ENCODE measurements around the gene IGHMBP2. TPM values are rescaled to one million over a fixed set of nuclear protein-coding genes. Genes with fewer than 3 reads are reported as not detected.

Gene IGHMBP2
- polyA plus RNA-seq, 1 donor, result 19.9 TPM

- no peaks in the 10 kb centered on the region for H3K9me3 ChIP-seq (ENCODE audit: control insufficient read depth, low read depth, low read length)
- H3K27me3 ChIP-seq (ENCODE audit: control insufficient read depth, insufficient read depth, low read length), result no peaks in the 10 kb centered on the region
- H3K27ac ChIP-seq (ENCODE audit: low read length), result no peak overlapping the region
- H3K4me1 ChIP-seq (ENCODE audit: control insufficient read depth, insufficient read depth, low read length), result peaks cover 3% of the 10 kb centered on the region
- peak in 1 of 2 donors; percentile 27 for DNase-seq
- no CpG with 5 or more reads among the region's 18 CpGs for WGBS (ENCODE audit: insufficient coverage, low lambda C conversion rate)
- H3K36me3 ChIP-seq (ENCODE audit: control insufficient read depth, insufficient read depth, low read length), result peaks cover 36% of the 10 kb centered on the region
- H3K4me3 ChIP-seq (ENCODE audit: low read length), result no peak overlapping the region
These were observed 13.7 kb upstream of the IGHMBP2 start for GRCh38 chr11:68889948-68890446.

- WGBS (ENCODE audit: insufficient coverage, low lambda C conversion rate), result no CpG with 5 or more reads among the region's 17 CpGs
- peak in 1 of 2 donors; percentile 30 for DNase-seq
- Histone ChIP-seq H3K27ac (ENCODE audit: low read length) (peak overlapping the region; percentile 23), H3K36me3 (ENCODE audit: control insufficient read depth, insufficient read depth, low read length) (peaks cover 39% of the 10 kb centered on the region), H3K4me3 (ENCODE audit: low read length) (no peak overlapping the region), H3K27me3 (ENCODE audit: control insufficient read depth, insufficient read depth, low read length) (no peaks in the 10 kb centered on the region), H3K9me3 (ENCODE audit: control insufficient read depth, low read depth, low read length) (no peaks in the 10 kb centered on the region), H3K4me1 (ENCODE audit: control insufficient read depth, insufficient read depth, low read length) (peaks cover 3% of the 10 kb centered on the region)
These were observed 13.0 kb upstream of the IGHMBP2 start for GRCh38 chr11:68890490-68891231.

- H3K27ac ChIP-seq (ENCODE audit: low read length), result no peak overlapping the region
- H3K4me1 ChIP-seq (ENCODE audit: control insufficient read depth, insufficient read depth, low read length), result peaks cover 3% of the 10 kb centered on the region
- WGBS (ENCODE audit: insufficient coverage, low lambda C conversion rate), result no CpG with 5 or more reads among the region's 17 CpGs
- no peak overlapping the region for H3K4me3 ChIP-seq (ENCODE audit: low read length)
- peaks cover 46% of the 10 kb centered on the region for H3K36me3 ChIP-seq (ENCODE audit: control insufficient read depth, insufficient read depth, low read length)
- no peaks in the 10 kb centered on the region for H3K27me3 ChIP-seq (ENCODE audit: control insufficient read depth, insufficient read depth, low read length)
- no peak for DNase-seq
- no peaks in the 10 kb centered on the region for H3K9me3 ChIP-seq (ENCODE audit: control insufficient read depth, low read depth, low read length)
These were observed 12.2 kb upstream of the IGHMBP2 start for GRCh38 chr11:68891351-68891948.

GRCh38 chr11:68892576-68892975 is 11.1 kb upstream of the IGHMBP2 start:
- peaks cover 57% of the 10 kb centered on the region for H3K36me3 ChIP-seq (ENCODE audit: control insufficient read depth, insufficient read depth, low read length)
- WGBS (ENCODE audit: insufficient coverage, low lambda C conversion rate), result no CpG with 5 or more reads among the region's 20 CpGs
- H3K9me3 ChIP-seq (ENCODE audit: control insufficient read depth, low read depth, low read length), result no peaks in the 10 kb centered on the region
- H3K4me1 ChIP-seq (ENCODE audit: control insufficient read depth, insufficient read depth, low read length), result peaks cover 3% of the 10 kb centered on the region
- no peak for DNase-seq
- H3K27me3 ChIP-seq (ENCODE audit: control insufficient read depth, insufficient read depth, low read length), result no peaks in the 10 kb centered on the region
- H3K27ac ChIP-seq (ENCODE audit: low read length), result no peak overlapping the region
- H3K4me3 ChIP-seq (ENCODE audit: low read length), result no peak overlapping the region

GRCh38 chr11:68893282-68893681 is 10.4 kb upstream of the IGHMBP2 start:
- DNase-seq, result no peak
- no peaks in the 10 kb centered on the region for H3K27me3 ChIP-seq (ENCODE audit: control insufficient read depth, insufficient read depth, low read length)
- peaks cover 3% of the 10 kb centered on the region for H3K4me1 ChIP-seq (ENCODE audit: control insufficient read depth, insufficient read depth, low read length)
- H3K27ac ChIP-seq (ENCODE audit: low read length), result no peak overlapping the region
- no peak overlapping the region for H3K4me3 ChIP-seq (ENCODE audit: low read length)
- no CpG with 5 or more reads among the region's 5 CpGs for WGBS (ENCODE audit: insufficient coverage, low lambda C conversion rate)
- no peaks in the 10 kb centered on the region for H3K9me3 ChIP-seq (ENCODE audit: control insufficient read depth, low read depth, low read length)
- peaks cover 64% of the 10 kb centered on the region for H3K36me3 ChIP-seq (ENCODE audit: control insufficient read depth, insufficient read depth, low read length)

GRCh38 chr11:68896171-68896959 is 7.3 kb upstream of the IGHMBP2 start:
- Histone ChIP-seq H3K36me3 (ENCODE audit: control insufficient read depth, insufficient read depth, low read length) (peaks cover 64% of the 10 kb centered on the region), H3K4me3 (ENCODE audit: low read length) (no peak overlapping the region), H3K27ac (ENCODE audit: low read length) (no peak overlapping the region), H3K9me3 (ENCODE audit: control insufficient read depth, low read depth, low read length) (no peaks in the 10 kb centered on the region), H3K4me1 (ENCODE audit: control insufficient read depth, insufficient read depth, low read length) (no peaks in the 10 kb centered on the region), H3K27me3 (ENCODE audit: control insufficient read depth, insufficient read depth, low read length) (no peaks in the 10 kb centered on the region)
- no peak for DNase-seq
- WGBS (ENCODE audit: insufficient coverage, low lambda C conversion rate), result no CpG with 5 or more reads among the region's 23 CpGs

GRCh38 chr11:68897441-68897840 is 6.2 kb upstream of the IGHMBP2 start:
- no peak overlapping the region for H3K4me3 ChIP-seq (ENCODE audit: low read length)
- no peak for DNase-seq
- H3K27me3 ChIP-seq (ENCODE audit: control insufficient read depth, insufficient read depth, low read length), result no peaks in the 10 kb centered on the region
- WGBS (ENCODE audit: insufficient coverage, low lambda C conversion rate), result no CpG with 5 or more reads among the region's 9 CpGs
- H3K9me3 ChIP-seq (ENCODE audit: control insufficient read depth, low read depth, low read length), result no peaks in the 10 kb centered on the region
- no peak overlapping the region for H3K27ac ChIP-seq (ENCODE audit: low read length)
- peaks cover 58% of the 10 kb centered on the region for H3K36me3 ChIP-seq (ENCODE audit: control insufficient read depth, insufficient read depth, low read length)
- no peaks in the 10 kb centered on the region for H3K4me1 ChIP-seq (ENCODE audit: control insufficient read depth, insufficient read depth, low read length)

GRCh38 chr11:68900835-68901381 is 2.8 kb upstream of the IGHMBP2 start:
- H3K4me3 ChIP-seq (ENCODE audit: low read length), result no peak overlapping the region

GRCh38 chr11:68904248-68904847 is 657 bp downstream of the IGHMBP2 start:
- H3K9me3 ChIP-seq (ENCODE audit: control insufficient read depth, low read depth, low read length), result no peaks in the 10 kb centered on the region
- peak overlapping the region; percentile 82 for H3K4me3 ChIP-seq (ENCODE audit: low read length)
- DNase-seq, result peak in 1 of 2 donors; percentile 56
- H3K36me3 ChIP-seq (ENCODE audit: control insufficient read depth, insufficient read depth, low read length), result peaks cover 23% of the 10 kb centered on the region
- H3K27ac ChIP-seq (ENCODE audit: low read length), result peak overlapping the region; percentile 70
- H3K4me1 ChIP-seq (ENCODE audit: control insufficient read depth, insufficient read depth, low read length), result peaks cover 9% of the 10 kb centered on the region
- 0% methylated on average over 1 of the region's 24 CpGs for WGBS (ENCODE audit: insufficient coverage, low lambda C conversion rate)
- H3K27me3 ChIP-seq (ENCODE audit: control insufficient read depth, insufficient read depth, low read length), result no peaks in the 10 kb centered on the region

More at GRCh38 chr11:68900835-68901381, 2.8 kb upstream of the IGHMBP2 start:
- no CpG with 5 or more reads among the region's 9 CpGs for WGBS (ENCODE audit: insufficient coverage, low lambda C conversion rate)
- Histone ChIP-seq H3K4me1 (ENCODE audit: control insufficient read depth, insufficient read depth, low read length) (peaks cover 9% of the 10 kb centered on the region), H3K36me3 (ENCODE audit: control insufficient read depth, insufficient read depth, low read length) (peaks cover 39% of the 10 kb centered on the region), H3K27me3 (ENCODE audit: control insufficient read depth, insufficient read depth, low read length) (no peaks in the 10 kb centered on the region), H3K27ac (ENCODE audit: low read length) (no peak overlapping the region), H3K9me3 (ENCODE audit: control insufficient read depth, low read depth, low read length) (no peaks in the 10 kb centered on the region)
- DNase-seq, result no peak
